Hematopoietic multipotent progenitor cell (in vitro differentiated cells): ENCODE measurements around the gene ZNF3. TPM values are rescaled to one million over a fixed set of nuclear protein-coding genes. Genes with fewer than 3 reads are reported as not detected.

Experiments used
- small RNA-seq: library from RNA; depleted of rRNA; stranded (forward); fragments of <200 nt; gene quantifications from one replicate; pipeline ENCODE3, GENCODE V24; 2012
- total RNA-seq: library from RNA; depleted of rRNA; stranded (reverse); fragments of >200 nt; gene quantifications from one replicate; pipeline ENCODE4 v1.2.3, GENCODE V29; 2012

ZNF3 gene
- total RNA-seq, 1 donor = 25.9 TPM

Small RNAs within 50 kb of the gene (small RNA-seq; reads per million reads assigned to genes)
- gene MIR106B (7,551 reads per million, percentile 100 among the genes with 10 or more reads in this experiment), gene MIR25 (3,570 reads per million, percentile 99 among the genes with 10 or more reads in this experiment), gene MIR93 (16,603 reads per million, percentile 100 among the genes with 10 or more reads in this experiment)

Other genes with a start within 250 kb of the ZNF3 start
- gene OR2AE1, start 204.7 kb downstream of the ZNF3 start, total RNA-seq = 0.27 TPM
- gene TRIM4, start 162.2 kb downstream of the ZNF3 start, total RNA-seq = 24.8 TPM
- gene GJC3, start 152.1 kb downstream of the ZNF3 start, total RNA-seq = 0.54 TPM
- not detected for gene AZGP1, start 105.7 kb downstream of the ZNF3 start, total RNA-seq
- gene ZKSCAN1, start 66.1 kb downstream of the ZNF3 start, total RNA-seq = 35.3 TPM
- 11.0 TPM for gene ZSCAN21, start 31.9 kb downstream of the ZNF3 start, total RNA-seq
- gene COPS6, start 7.2 kb upstream of the ZNF3 start, total RNA-seq = 43.9 TPM
- 217 TPM for gene MCM7, start 19.7 kb upstream of the ZNF3 start, total RNA-seq
- 24.8 TPM for gene AP4M1, start 19.9 kb upstream of the ZNF3 start, total RNA-seq
- gene TAF6, start 37.6 kb upstream of the ZNF3 start, total RNA-seq = 22.4 TPM
- gene CNPY4, start 37.9 kb upstream of the ZNF3 start, total RNA-seq = 11.6 TPM
- 3.5 TPM for gene MBLAC1, start 45.2 kb upstream of the ZNF3 start, total RNA-seq
- 162 TPM for gene LAMTOR4, start 67.2 kb upstream of the ZNF3 start, total RNA-seq
- gene TRAPPC14, start 77.0 kb upstream of the ZNF3 start, total RNA-seq = 17.5 TPM
- gene GAL3ST4, start 86.9 kb upstream of the ZNF3 start, total RNA-seq = 0.54 TPM
- gene GPC2, start 95.7 kb upstream of the ZNF3 start, total RNA-seq = 6.2 TPM
- 0.81 TPM for gene STAG3, start 96.2 kb upstream of the ZNF3 start, total RNA-seq
- gene PVRIG, start 138.2 kb upstream of the ZNF3 start, total RNA-seq = 0.54 TPM
- gene SPDYE3, start 226.0 kb upstream of the ZNF3 start, total RNA-seq = not detected